ENCODE results near the gene GNAO1.

GRCh38 chr16:56246051-56246817 is 54.9 kb downstream of the GNAO1 start:
- TF ChIP-seq CTCF (IDR thresholded peaks at IDR 0.05; ENCODE audit: poor library complexity, severe bottlenecking) = no peak
- no peak for TF ChIP-seq EZH2 (IDR thresholded peaks at IDR 0.05; ENCODE audit: borderline replicate concordance, insufficient read depth, low read length, poor library complexity, severe bottlenecking)
- no peak for TF ChIP-seq RAD21 (conservative IDR thresholded peaks at IDR 0.05)
- no peak for TF ChIP-seq MXI1 (conservative IDR thresholded peaks at IDR 0.05; ENCODE audit: poor library complexity, severe bottlenecking)
- no peak for TF ChIP-seq POLR2AphosphoS5 (IDR thresholded peaks at IDR 0.05)
- no peak for TF ChIP-seq EP300 (conservative IDR thresholded peaks at IDR 0.05; ENCODE audit: poor library complexity, severe bottlenecking)
